Stomach (tissue), 9 donors: ENCODE measurements around the gene PDLIM3. TPM values are rescaled to one million over a fixed set of nuclear protein-coding genes. Genes with fewer than 3 reads are reported as not detected.

Experiments
- DNase-seq, 2 donors: peaks; one replicate each; pipeline versions ENCODE4 v3.0.0 to v3.0.0-alpha.2; 2013 to 2019
- H3K27ac ChIP-seq, 5 donors: fragments of 200-600 bp in 4 of 5; sonication (generic) in 4 of 5; one replicate each; pipeline ENCODE4 v1.5.1; 2013 to 2019; ENCODE audit warnings: mild to moderate bottlenecking in 1 of 5, moderate library complexity in 1 of 5
- H3K27me3 ChIP-seq, 3 donors: fragments of 200-600 bp; sonication (generic); one replicate each; pipeline ENCODE4 v1.5.1; 2017 to 2019; ENCODE audit warnings: mixed run types in 1 of 3
- H3K36me3 ChIP-seq, 4 donors: fragments of 200-600 bp; sonication (generic); 1 replicate in 3 of 4; 2 replicates in 1 of 4; pipeline ENCODE4 v1.5.1; 2016 to 2019
- H3K4me1 ChIP-seq, 4 donors: fragments of 200-600 bp; sonication (generic); one replicate each; pipeline ENCODE4 v1.5.1; 2016 to 2019
- H3K4me3 ChIP-seq, 4 donors: fragments of 200-600 bp; sonication (generic) in 3 of 4; one replicate each; pipeline ENCODE4 v1.5.1; 2016 to 2019; ENCODE audit warnings: mild to moderate bottlenecking in 1 of 4
- H3K9me3 ChIP-seq, 4 donors: fragments of 200-600 bp; sonication (generic); one replicate each; pipeline ENCODE4 v1.5.1; 2016 to 2019
- EP300 ChIP-seq: sonication (generic); formaldehyde crosslinking; IDR thresholded peaks from one replicate; pipeline ENCODE4 v1.6.1; 2017; ENCODE audit warnings: antibody characterized with exemption
- POLR2A ChIP-seq, 4 donors: fragments of 450-650 bp; IDR thresholded peaks; one replicate each; pipeline ENCODE4 v1.6.1; 2016; ENCODE audit warnings: antibody characterized with exemption in 4 of 4, control low read depth in 2 of 4, mild to moderate bottlenecking in 1 of 4, moderate library complexity in 1 of 4
- POLR2AphosphoS5 ChIP-seq, 3 donors: sonication (generic); formaldehyde crosslinking; IDR thresholded peaks; one replicate each; pipeline ENCODE4 v1.6.1; 2016; ENCODE audit warnings: antibody characterized with exemption in 3 of 3
- WGBS, 5 donors: extraction: QIAGEN DNeasy Blood & Tissue Kit in 3 of 5; methylation state at CpG; one replicate each; pipeline versions ENCODE4 v1.1.5 to v1.1.7; 2013 to 2018; 5-methylcytosine and 5-hydroxymethylcytosine counted together
- intact Hi-C: fragments of 100-400 bp; cut with DNase I; formaldehyde crosslinking; loops from one replicate; pipeline ENCODE4 v1.15.1; 2023; ENCODE audit warnings: low total_unique reads
- polyA plus RNA-seq, 3 donors: library from polyadenylated mRNA; stranded (reverse); fragments of 200-250 nt; gene quantifications; one replicate each; pipeline ENCODE4 v1.2.3, GENCODE V29; 2013
- total RNA-seq, 5 donors: library from RNA; depleted of rRNA; stranded (reverse); fragments of >200 nt; gene quantifications; one replicate each; pipeline versions ENCODE4 v1.1.0 to v1.2.3, GENCODE V29; 2014 to 2016
- TF ChIP-seq, protein P1 (sequence below), 7 experiments: fragments of 450-650 bp in 4 of 7; fragments of 200-600 bp in 3 of 7; sonication (generic) in 3 of 7; IDR thresholded peaks; one replicate each; pipeline ENCODE4 v1.5.1; 2016 to 2019; ENCODE audit warnings: antibody characterized with exemption in 7 of 7, control low read depth in 2 of 7, mild to moderate bottlenecking in 1 of 7
- donor health status: healthy with polysubstance abuse.
- donor health status: Bipolar disorder and iron deficiency.
- donor health status: healthy.

Gene PDLIM3
- total and polyA plus RNA-seq, 8 donors, result 73.9 to 755 (median 108) TPM

DNA sequence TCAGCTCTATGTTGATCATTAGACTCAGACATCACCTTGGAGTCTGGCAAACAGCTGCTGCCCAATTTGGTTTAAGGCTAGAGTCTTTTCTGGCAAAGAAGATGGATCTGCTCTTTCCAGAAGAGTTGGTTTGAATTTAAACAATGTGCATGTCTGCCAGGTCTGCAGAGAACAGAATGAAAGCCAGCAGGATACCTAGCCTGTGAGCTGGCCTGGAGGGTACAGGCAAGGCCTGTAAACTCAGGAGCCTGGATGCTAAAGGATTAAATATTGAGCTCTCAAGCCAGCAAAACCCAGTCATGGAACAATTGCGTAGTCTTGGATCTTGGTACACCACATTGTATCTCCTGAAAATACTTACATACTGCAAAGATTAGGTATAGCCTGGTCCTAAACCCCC lies 15.6 kb upstream of the PDLIM3 start:
- no peak for DNase-seq
- intact Hi-C loops, result no loop called here
- Histone ChIP-seq H3K9me3 (no peaks in the 10 kb centered on the region), H3K36me3 (no peaks in the 10 kb centered on the region), H3K27me3 (no peaks in the 10 kb centered on the region), H3K4me1 (peaks cover 0 to 6% (median 0%) of the 10 kb centered on the region in 4 donors), H3K4me3 (no peak overlapping the region), H3K27ac (no peak overlapping the region)
- TF ChIP-seq POLR2AphosphoS5 (IDR thresholded peaks at IDR 0.05), result no peak
- no peak for TF ChIP-seq POLR2A (IDR thresholded peaks at IDR 0.05)
- TF ChIP-seq, protein P1, sequence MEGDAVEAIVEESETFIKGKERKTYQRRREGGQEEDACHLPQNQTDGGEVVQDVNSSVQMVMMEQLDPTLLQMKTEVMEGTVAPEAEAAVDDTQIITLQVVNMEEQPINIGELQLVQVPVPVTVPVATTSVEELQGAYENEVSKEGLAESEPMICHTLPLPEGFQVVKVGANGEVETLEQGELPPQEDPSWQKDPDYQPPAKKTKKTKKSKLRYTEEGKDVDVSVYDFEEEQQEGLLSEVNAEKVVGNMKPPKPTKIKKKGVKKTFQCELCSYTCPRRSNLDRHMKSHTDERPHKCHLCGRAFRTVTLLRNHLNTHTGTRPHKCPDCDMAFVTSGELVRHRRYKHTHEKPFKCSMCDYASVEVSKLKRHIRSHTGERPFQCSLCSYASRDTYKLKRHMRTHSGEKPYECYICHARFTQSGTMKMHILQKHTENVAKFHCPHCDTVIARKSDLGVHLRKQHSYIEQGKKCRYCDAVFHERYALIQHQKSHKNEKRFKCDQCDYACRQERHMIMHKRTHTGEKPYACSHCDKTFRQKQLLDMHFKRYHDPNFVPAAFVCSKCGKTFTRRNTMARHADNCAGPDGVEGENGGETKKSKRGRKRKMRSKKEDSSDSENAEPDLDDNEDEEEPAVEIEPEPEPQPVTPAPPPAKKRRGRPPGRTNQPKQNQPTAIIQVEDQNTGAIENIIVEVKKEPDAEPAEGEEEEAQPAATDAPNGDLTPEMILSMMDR (IDR thresholded peaks at IDR 0.05), result no peak
- no peak for TF ChIP-seq EP300
- WGBS, 5 donors, result 56 to 100% (median 63%) methylated on average over 1 of the region's 1 CpG

DNA sequence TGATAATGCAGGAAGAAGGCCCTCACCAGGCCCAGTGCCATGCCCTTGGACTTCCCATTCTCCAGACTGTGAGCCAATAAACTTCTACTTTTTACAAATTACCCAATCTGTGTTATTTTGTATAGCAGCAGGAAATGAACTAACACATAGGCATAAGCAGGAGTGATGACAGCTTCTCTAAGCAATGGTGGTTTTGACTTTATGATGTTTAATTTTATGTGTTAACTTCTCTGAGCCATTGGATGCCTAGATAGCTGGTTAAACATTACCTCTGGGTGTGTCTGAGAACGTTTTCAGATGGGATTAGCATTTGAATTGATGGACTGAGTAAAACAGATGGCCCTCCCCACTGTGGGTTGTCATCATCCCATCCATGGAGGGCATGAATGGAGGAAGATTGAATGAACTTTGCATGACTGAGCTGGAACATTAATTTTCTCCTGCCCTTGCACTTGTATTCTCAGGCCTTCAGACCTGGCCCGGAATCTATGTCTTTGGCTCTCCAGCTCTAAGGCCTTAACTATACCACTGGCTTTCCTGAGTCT lies 13.9 kb upstream of the PDLIM3 start:
- no peaks in the 10 kb centered on the region for H3K36me3 ChIP-seq
- H3K4me3 ChIP-seq, result no peak overlapping the region
- H3K27me3 ChIP-seq, result no peaks in the 10 kb centered on the region
- intact Hi-C loops, result no loop called here
- TF ChIP-seq, protein P1 (IDR thresholded peaks at IDR 0.05), result no peak
- TF ChIP-seq EP300, result no peak
- TF ChIP-seq POLR2AphosphoS5 (IDR thresholded peaks at IDR 0.05), result no peak
- no peak for TF ChIP-seq POLR2A (IDR thresholded peaks at IDR 0.05)
- no peak overlapping the region for H3K27ac ChIP-seq
- DNase-seq, result no peak
- no peaks in the 10 kb centered on the region for H3K4me1 ChIP-seq
- no peaks in the 10 kb centered on the region for H3K9me3 ChIP-seq
- 51 to 64% (median 62%) methylated on average over 2 of the region's 2 CpGs for WGBS, 5 donors

DNA sequence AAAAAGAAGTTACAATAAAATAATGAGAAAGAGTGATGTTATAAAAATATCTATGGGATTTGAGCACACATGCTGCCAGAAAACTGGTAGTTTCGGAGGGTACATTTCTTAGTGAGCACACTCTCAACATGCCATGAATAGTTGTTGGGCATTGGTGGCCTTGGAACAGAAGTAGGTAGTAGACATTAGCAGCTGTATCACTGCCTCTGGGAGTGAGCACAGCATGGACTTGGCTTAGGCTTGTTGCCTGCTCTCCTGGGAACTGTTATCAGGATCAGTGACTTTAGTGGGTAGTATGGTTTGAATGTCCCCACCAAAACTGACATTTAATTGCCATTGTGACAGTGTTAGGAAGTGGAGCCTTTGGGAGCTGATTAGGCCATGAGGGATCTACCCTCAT lies 13.3 kb upstream of the PDLIM3 start:
- intact Hi-C loops, result no loop called here
- no peak for DNase-seq
- Histone ChIP-seq H3K36me3 (no peaks in the 10 kb centered on the region), H3K27me3 (no peaks in the 10 kb centered on the region), H3K27ac (no peak overlapping the region), H3K4me1 (no peaks in the 10 kb centered on the region), H3K9me3 (no peaks in the 10 kb centered on the region), H3K4me3 (no peak overlapping the region)
- 83 to 98% (median 93%) methylated on average over 1 of the region's 1 CpG for WGBS, 5 donors
- TF ChIP-seq POLR2A (IDR thresholded peaks at IDR 0.05) (no peak), EP300 (no peak), POLR2AphosphoS5 (IDR thresholded peaks at IDR 0.05) (no peak)
- TF ChIP-seq, protein P1 (IDR thresholded peaks at IDR 0.05), result no peak

DNA sequence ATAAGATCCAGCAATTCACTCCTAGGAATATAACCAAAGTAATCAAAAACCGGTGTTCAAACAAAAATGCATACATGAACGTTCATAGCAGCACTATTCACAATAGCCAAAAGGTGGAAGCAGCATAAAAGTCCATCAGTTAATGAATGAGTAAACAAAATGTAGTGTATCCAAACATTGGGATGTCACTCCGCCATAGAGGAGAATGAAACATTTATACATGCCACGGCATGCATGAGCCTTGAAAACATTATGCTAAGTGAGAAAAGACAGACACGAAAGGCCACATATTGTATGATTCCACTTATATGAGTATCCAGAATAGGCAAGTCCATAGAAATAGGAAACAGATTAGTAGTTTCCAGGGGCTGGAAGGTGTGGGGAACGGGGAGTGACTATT lies 11.0 kb upstream of the PDLIM3 start:
- Histone ChIP-seq H3K4me1 (peaks cover 0 to 20% (median 7%) of the 10 kb centered on the region in 4 donors), H3K27ac (no peak overlapping the region), H3K9me3 (no peaks in the 10 kb centered on the region), H3K27me3 (peaks cover 0 to under 1% (median 0%) of the 10 kb centered on the region in 3 donors), H3K36me3 (no peaks in the 10 kb centered on the region), H3K4me3 (no peak overlapping the region)
- intact Hi-C loops, result no loop called here
- 77 to 82% (median 79%) methylated on average over 6 of the region's 6 CpGs for WGBS, 5 donors
- no peak for DNase-seq
- TF ChIP-seq, protein P1 (IDR thresholded peaks at IDR 0.05), result no peak
- TF ChIP-seq EP300, result no peak
- no peak for TF ChIP-seq POLR2A (IDR thresholded peaks at IDR 0.05)
- no peak for TF ChIP-seq POLR2AphosphoS5 (IDR thresholded peaks at IDR 0.05)
